Stimulated activated CD4-positive, alpha-beta T cell treated with anti-CD3 and anti-CD28 coated beads, Interleukin-15, amount 100 ng/mL, for 48 hours (primary cell): ENCODE data around the gene KIR2DL1.
"Not testable (repeated sequence)": the region's sequence is repeated elsewhere in the genome, so short reads cannot be mapped to it uniquely, and the experiment has no call there.

Experiments
- DNase-seq, 2 donors: peaks; one replicate each; pipeline ENCODE4 v3.0.0-alpha.2; 2020; ENCODE audit warnings: low read depth in 2 of 2

KIR2DL1 gene

DNA sequence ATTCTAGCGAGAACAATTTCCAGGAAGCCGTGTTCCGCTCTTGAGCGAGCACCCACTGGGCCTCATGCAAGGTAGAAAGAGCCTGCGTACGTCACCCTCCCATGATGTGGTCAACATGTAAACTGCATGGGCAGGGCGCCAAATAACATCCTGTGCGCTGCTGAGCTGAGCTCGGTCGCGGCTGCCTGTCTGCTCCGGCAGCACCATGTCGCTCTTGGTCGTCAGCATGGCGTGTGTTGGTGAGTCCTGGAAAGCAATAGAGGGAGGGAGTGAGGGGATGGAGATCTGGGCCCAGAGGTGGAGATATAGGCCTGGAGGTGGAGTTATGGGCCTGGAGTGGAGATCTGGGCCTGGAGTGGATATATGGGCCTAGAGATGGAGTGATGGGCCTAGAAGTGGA is at the start of gene KIR2DL1:
Gene KIR2DL1, plus strand, starts transcription at position 148 of the 400 bp plus-strand sequence. Its CDS starts 58 bp downstream, at position 206.
- not testable (repeated sequence) for DNase-seq

DNA sequence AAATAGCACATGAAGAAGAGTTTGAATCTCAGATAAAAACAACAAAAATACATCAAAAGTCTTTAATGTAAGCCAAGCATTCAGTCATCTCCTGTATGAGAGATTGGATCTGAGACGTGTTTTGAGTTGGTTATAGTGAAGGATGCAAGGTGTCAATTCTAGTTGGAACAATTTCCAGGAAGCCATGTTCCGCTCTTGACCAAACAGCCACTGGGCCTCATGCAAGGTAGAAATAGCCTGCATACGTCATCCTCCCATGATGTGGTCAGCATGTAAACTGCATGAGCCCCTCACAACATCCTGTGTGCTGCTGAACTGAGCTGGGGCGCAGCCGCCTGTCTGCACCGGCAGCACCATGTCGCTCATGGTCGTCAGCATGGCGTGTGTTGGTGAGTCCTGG is 45.5 kb upstream of the KIR2DL1 start, which contains the start of gene KIR3DL3:
Gene KIR3DL3, plus strand, starts transcription at position 301 of the 400 bp plus-strand sequence. Its CDS starts 55 bp downstream, at position 356.
- no peak for DNase-seq

DNA sequence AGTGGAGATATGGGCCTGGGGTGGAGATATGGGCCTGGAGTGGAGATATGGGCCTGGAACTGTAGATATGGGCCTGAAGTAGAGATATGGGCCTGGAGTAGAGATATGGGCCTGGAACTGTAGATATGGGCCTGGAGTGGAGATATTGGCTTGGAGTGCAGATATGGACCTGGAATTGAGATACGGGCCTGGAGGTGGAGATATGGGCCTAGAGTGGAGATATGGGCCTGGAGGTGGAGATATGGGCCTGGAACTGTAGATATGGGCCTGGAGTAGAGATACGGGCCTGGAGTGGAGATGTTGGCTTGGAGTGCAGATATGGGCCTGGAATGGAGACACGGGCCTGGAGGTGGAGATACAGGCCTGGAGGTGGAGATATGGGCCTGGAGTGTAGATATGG is 44.9 kb upstream of the KIR2DL1 start:
- DNase-seq = no peak

DNA sequence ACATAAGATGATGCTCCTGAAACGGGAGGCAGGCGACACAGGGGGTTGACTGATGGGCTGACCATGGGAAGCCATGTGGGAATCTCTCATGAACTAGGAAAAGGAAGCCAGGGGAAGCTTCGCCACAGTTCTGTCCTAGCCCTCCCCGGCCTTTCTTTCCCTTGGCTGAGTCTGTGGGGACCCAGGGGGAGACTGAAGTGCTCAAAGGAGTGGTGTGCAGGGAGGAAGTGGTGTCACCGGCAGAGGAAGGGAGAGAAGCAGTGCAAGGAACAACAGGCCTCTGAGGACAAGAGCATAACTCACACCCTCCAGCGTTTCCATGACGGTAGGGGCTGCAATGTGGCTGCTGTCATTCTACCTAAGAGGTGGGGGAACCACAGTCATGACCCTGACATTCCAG is 44.3 kb upstream of the KIR2DL1 start:
- no peak for DNase-seq

DNA sequence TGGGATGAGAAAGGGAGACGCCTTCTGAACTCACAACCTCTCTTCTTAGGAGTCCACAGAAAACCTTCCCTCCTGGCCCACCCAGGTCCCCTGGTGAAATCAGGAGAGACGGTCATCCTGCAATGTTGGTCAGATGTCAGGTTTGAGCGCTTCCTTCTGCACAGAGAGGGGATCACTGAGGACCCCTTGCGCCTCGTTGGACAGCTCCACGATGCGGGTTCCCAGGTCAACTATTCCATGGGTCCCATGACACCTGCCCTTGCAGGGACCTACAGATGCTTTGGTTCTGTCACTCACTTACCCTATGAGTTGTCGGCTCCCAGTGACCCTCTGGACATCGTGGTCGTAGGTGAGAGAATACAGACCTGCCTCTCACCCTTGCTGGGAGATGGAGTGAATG is 42.0 kb upstream of the KIR2DL1 start:
- no peak for DNase-seq

DNA sequence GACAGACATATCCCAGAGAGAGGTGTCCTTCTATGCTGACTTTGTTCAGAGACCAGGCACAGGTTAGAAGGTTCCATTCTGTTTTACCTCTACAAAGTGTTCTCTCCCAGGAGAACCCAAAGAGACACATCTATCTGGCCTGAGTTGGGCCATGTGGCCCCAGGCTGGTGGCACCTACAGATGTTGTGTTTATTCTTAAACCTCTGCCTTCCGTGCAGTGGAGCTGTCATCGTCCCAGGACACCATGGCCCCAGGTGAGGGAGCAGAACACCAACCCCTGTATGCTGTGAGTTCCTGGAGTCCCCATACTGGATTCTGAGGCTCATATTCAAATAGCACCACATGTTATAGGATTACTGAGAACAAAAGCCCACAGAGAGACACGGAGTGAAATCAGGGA is 41.4 kb upstream of the KIR2DL1 start:
- DNase-seq = no peak

DNA sequence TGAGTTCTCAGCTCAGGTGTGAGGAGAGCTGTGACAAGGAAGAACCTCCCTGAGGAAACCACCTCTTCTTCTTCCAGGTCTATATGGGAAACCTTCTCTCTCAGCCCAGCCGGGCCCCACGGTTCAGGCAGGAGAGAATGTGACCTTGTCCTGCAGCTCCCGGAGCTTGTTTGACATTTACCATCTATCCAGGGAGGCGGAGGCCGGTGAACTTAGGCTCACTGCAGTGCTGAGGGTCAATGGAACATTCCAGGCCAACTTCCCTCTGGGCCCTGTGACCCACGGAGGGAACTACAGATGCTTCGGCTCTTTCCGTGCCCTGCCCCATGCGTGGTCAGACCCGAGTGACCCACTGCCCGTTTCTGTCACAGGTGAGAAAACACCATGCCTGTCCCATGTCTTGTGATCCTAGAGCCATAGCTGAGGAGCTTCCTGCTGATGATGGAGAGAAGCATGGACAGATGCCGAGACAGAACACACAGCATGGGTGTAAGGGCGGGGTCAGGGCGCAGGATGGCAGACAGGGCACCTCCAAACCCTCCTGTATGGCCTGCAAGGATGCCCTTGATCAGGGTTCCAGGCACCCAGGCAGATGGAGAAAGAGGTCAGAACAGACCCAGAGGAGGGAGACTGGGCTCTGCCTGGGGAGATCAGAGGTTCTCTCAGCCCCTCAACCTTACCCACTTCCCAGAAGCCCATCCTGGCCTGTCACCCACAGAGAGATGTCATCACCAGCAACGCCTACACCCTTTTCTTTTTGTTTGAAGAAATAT is 40.0 kb upstream of the KIR2DL1 start:
- no peak for DNase-seq

DNA sequence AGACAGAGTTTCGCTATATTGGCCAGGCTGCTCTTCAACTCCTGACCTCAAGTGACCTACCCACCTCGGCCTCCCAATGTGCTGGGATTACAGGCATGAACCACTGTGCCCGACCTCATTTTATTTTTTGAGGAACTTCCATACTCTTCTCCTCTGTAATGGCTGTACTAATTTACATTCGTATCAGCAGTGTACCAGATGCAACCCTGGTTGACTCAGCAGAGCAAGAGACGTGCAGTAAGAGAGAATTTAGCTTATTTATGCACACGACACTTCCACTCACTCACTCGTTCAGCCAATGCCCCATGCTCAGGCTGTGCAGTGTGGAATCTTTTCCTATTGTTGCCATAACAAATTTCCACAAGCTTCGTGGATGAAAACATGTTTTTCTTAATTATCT is 38.4 kb upstream of the KIR2DL1 start:
- DNase-seq = no peak

DNA sequence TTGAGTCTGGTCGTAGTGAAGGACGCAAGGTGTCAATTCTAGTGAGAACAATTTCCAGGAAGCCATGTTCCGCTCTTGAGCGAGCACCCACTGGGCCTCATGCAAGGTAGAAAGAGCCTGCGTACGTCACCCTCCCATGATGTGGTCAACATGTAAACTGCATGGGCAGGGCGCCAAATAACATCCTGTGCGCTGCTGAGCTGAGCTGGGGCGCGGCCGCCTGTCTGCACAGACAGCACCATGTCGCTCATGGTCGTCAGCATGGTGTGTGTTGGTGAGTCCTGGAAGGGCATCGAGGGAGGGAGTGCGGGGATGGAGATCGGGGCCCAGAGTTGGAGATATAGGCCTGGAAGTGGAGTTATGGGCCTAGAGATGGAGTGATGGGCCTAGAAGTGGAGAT is 31.3 kb upstream of the KIR2DL1 start, which contains the start of gene KIR2DL3:
Gene KIR2DL3, plus strand, starts transcription at position 208 of the 400 bp plus-strand sequence. Its CDS starts 33 bp downstream, at position 241.
- not testable (repeated sequence) for DNase-seq

DNA sequence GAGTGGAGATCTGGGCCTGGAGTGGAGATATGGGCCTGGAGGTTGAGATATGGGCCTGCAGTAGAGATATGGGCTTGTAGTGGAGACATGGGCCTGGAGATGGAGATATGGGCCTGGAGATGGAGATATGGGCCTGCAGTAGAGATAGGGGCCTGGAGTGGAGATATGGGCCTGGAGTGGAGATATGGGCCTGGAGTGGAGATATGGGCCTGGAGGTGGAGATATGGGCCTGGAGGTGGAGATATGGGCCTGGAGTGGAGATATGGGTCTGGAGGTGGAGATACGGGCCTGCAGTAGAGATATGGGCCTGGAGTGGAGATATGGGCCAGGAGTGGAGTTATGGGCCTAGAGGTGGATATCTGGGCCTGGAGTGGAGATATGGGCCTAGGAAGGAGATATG is 30.9 kb upstream of the KIR2DL1 start:
- no peak for DNase-seq

DNA sequence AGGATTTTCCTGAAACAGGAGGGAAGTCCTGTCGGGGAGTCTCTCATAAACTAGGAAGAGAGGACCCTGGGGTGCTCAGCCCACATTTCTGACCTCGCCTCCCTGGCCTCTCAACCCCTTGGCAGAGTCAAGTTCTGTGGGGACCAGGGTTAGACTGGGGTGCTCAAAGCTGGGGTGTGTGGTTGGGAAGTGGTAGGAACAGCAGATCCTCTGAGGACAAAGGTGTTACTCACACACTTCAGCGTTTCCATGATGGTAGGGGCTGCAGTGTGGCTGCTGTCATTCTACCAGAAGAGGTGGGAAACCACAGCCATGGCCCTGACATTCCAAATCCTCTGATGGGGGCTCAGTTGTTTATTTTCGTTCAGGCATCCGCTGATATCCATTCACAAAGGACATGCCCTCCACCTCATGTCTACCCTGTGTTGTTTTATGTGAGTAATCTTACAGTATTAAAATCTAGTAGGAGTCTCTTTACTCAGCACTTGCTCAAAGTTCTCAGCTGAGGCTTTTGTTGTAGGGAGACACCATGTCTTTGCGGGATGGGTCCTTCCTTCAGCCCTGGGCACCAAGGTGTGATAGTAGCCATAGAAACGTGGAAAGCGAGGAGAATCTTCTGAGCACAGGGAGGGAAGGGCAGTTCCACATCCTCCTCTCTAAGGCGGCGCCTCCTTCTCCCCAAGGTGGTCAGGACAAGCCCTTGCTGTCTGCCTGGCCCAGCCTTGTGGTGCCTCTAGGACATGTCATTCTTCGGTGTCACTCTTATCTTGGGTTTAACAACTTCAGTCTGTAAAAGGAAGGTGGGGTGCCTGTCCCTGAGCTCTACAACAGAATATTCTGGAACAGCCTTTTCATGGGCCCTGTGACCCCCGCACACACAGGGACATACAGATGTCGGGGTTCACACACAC is 29.8 kb upstream of the KIR2DL1 start:
- DNase-seq = no peak

DNA sequence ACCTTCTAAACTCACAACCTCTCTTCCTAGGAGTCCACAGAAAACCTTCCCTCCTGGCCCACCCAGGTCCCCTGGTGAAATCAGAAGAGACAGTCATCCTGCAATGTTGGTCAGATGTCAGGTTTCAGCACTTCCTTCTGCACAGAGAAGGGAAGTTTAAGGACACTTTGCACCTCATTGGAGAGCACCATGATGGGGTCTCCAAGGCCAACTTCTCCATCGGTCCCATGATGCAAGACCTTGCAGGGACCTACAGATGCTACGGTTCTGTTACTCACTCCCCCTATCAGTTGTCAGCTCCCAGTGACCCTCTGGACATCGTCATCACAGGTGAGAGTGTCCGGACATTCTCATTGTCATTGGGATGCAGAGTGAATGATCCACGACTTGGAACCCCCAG is 27.6 kb upstream of the KIR2DL1 start:
- not testable (repeated sequence) for DNase-seq

DNA sequence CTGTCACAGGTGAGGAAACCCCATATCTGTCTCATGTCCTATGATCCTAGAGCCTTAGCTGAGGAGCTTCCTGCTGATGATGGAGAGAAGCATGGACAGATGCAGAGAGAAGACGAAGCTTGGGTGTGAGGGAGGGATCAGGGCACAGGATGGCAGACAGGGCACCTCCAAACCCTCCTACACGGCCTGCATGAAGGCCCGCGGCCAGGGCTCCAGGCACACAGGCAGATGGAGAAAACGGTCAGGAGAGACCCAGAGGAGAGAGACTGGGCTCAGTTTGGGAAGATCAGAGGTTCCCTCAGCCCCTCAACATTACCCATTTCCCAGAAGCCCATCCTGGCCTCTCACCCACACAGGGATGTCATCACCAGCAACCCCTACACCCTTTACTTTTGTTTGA is 25.5 kb upstream of the KIR2DL1 start:
- not testable (repeated sequence) for DNase-seq

DNA sequence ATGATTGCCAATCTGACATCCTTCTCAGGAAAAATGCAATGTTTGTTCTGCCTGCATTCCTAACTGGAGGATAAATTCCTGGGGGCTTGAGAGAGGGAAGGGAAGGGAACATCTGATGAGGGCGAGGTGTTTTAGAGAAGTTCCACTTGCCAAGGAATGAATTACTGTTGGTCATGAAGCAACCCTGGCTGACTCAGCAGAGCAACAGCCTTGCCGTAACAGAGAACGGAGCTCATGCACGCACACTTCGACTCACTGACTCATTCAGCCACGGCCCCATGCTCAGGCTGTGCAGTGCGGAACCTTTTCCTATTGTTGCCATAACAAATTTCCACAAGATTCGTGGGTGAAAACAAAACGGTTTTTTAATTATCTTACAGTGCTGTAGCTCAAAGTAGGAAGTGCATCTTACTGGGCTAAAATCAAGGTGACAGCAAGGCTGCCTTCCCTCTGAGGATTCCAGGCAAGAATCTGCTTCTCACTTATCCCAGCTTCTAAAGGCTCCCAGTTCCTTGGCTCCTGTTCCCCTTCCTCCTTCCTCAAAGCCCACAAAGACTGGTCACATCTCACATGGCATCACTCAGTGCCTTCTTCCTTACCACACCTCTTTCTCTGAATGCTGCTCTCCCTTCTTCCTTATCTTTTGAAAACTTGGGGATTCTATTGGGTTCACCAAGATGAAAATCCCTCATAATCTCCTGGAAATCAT is 21.8 kb upstream of the KIR2DL1 start:
- DNase-seq = not testable (repeated sequence)

DNA sequence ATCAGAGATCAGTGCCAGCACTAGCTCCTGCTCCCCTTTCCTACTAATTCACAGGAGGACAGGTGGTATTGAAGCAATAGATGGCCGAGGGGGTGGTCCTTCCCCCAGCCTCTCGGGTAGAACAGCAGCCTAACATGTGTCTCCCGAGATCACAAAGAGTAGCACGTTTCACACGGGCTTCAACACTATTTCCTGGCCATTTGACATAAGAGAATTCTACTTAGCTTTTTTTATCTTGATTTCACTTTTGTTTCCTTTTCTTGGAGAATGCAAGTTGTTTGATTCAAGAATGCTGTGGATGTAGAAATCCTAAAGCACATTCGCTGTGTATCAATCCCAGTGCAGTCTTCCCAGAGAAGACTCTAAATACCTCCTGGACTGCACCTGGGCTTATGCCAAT is 19.3 kb upstream of the KIR2DL1 start:
- not testable (repeated sequence) for DNase-seq

DNA sequence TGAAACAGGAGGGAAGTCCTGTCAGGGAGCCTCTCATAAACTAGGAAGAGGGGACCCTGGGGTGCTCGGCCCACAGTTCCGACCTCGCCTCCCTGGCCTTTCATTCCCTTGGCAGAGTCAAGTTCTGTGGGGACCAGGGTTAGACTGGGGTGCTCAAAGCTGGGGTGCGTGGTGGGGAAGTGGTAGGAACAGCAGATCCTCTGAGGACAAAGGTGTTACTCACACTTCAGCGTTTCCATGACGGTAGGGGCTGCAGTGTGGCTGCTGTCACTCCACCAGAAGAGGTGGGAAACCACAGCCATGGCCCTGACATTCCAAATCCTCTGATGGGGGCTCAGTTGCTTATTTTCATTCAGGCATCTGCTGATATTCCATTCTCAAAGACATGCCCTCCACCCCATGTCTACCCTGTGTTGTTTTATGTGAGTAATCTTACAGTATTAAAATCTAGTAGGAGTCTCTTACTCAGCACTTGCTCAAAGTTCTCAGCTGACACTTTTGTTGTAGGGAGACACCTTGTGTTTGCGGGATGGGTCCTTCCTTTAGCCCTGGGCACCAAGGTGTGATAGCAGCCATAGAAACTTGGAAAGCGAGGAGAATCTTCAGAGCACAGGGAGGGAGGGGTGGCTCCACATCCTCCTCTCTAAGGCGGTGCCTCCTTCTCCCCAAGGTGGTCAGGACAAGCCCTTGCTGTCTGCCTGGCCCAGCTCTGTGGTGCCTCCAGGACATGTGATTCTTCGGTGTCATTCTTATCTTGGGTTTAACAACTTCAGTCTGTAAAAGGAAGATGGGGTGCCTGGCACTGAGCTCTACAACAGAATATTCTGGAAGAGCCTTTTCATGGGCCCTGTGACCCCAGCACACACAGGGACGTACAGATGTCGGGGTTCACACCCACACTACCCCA is 13.1 kb upstream of the KIR2DL1 start:
- DNase-seq = not testable (repeated sequence)

DNA sequence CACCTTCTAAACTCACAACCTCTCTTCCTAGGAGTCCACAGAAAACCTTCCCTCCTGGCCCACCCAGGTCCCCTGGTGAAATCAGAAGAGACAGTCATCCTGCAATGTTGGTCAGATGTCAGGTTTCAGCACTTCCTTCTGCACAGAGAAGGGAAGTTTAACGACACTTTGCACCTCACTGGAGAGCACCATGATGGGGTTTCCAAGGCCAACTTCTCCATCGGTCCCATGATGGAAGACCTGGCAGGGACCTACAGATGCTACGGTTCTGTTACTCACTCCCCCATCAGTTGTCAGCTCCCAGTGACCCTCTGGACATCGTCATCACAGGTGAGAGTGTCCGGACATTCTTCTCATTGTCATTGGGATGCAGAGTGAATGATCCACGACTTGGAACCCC is 11.0 kb upstream of the KIR2DL1 start:
- DNase-seq = not testable (repeated sequence)

DNA sequence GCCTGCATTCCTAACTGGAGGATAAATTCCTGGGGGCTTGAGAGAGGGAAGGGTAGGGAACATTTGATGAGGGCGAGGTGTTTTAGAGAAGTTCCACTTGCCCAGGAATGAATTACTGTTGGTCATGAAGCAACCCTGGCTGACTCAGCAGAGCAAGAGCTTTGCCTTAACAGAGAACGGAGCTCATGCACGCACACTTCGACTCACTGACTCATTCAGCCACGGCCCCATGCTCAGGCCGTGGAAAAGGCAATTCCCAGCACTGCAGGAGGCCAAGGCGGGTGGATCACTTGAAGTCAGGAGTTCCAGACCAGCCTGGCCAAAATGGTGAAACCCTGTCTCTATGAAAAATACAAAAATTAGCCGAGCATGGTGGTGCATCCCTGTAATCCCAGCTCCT is 5.4 kb upstream of the KIR2DL1 start:
- DNase-seq = not testable (repeated sequence)

DNA sequence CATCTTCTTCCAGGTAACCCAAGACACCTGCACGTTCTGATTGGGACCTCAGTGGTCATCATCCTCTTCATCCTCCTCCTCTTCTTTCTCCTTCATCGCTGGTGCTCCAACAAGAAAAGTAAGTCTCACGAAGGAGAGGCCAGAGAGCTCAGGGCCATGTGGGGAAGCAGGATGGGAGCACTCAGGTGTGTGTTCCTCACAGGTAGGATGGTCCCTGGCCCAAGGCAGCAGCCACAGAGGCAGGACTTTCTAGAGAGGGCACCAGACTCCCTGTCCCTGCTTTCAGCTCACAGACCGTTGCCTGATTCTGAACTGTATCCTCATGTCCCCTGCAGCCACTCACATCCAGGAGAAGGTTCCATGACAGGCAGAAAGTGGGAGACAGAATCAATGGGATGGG is 3.1 kb upstream of the KIR2DL1 start:
- DNase-seq = not testable (repeated sequence)

DNA sequence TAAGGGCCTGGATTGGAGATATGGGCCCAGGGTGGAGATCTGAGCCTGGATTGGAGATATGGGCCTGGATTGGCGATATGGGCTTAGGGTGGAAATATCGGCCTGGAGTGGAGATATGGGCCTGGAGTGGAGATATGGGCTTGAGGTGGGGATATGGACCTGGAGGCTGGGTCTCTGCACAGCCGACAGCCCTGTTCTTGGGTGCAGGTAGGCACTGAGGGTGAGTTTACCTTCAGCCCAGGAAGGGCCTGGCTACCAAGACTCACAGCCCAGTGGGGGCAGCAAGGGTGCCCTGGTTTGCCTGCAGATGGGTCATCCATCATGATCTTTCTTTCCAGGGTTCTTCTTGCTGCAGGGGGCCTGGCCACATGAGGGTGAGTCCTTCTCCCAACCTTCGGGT is 918 bp downstream of the KIR2DL1 start:
- not testable (repeated sequence) for DNase-seq
